ENCODE results near the gene ELF2. TPM values are rescaled to one million over a fixed set of nuclear protein-coding genes. Genes with fewer than 3 reads are reported as not detected.

Gene ELF2
- total and polyA plus RNA-seq, 2 experiments from 2014 or later: 38.2 to 48.8 TPM

GRCh38 chr4:139118365-139118764 is 58.7 kb downstream of the ELF2 start:
- ATAC-seq (no peak), DNase-seq (ENCODE audit: low spot score) (no peak)
- Histone ChIP-seq H3K27ac (ENCODE audit: low read depth) (no peak overlapping the region), H3F3A (replicated peaks; ENCODE audit: low read depth) (no peaks in the 10 kb centered on the region), H3K4me2 (no peak overlapping the region), H3K9me2 (ENCODE audit: insufficient read depth) (no peaks in the 10 kb centered on the region), H2AFZ (no peak overlapping the region), H4K20me1 (replicated peaks; ENCODE audit: insufficient read depth) (no peaks in the 10 kb centered on the region), H3K27me3 (ENCODE audit: insufficient read depth) (no peaks in the 10 kb centered on the region), H3K4me1 (ENCODE audit: insufficient read depth) (no peaks in the 10 kb centered on the region), H3K79me2 (replicated peaks; ENCODE audit: insufficient read depth) (no peaks in the 10 kb centered on the region; the same call in 1 of the 2 replicates), H3K4me3 (no peak overlapping the region), H3K36me3 (ENCODE audit: insufficient read depth) (no peaks in the 10 kb centered on the region; the same call in 1 of the 2 replicates)
- no peak for TF ChIP-seq CTCF (conservative IDR thresholded peaks at IDR 0.05; ENCODE audit: low read depth in 2 of 2)
- TF ChIP-seq REST (IDR thresholded peaks at IDR 0.05; ENCODE audit: unreplicated experiment): no peak
- TF ChIP-seq STAT1 (IDR thresholded peaks at IDR 0.05; ENCODE audit: unreplicated experiment): no peak
- TF ChIP-seq ZNF114 (CRISPR knock-in tag; IDR thresholded peaks at IDR 0.05): no peak
- no peak for TF ChIP-seq JUNB (IDR thresholded peaks at IDR 0.05; ENCODE audit: unreplicated experiment)
- no peak for TF ChIP-seq ZNF462 (CRISPR knock-in tag; IDR thresholded peaks at IDR 0.05)
- no peak for TF ChIP-seq EZH2phosphoT487 (IDR thresholded peaks at IDR 0.05; ENCODE audit: unreplicated experiment)
- TF ChIP-seq ZNF331 (CRISPR knock-in tag; IDR thresholded peaks at IDR 0.05; ENCODE audit: low read depth): no peak
- no peak for TF ChIP-seq POLR2AphosphoS5 (IDR thresholded peaks at IDR 0.05; ENCODE audit: low read depth)
- no peak for TF ChIP-seq ETS1 (IDR thresholded peaks at IDR 0.05)
- no peak for TF ChIP-seq EZH2 (IDR thresholded peaks at IDR 0.05; ENCODE audit: low read depth, unreplicated experiment)
- TF ChIP-seq NANOG (IDR thresholded peaks at IDR 0.05; ENCODE audit: borderline replicate concordance): no peak
- TF ChIP-seq CREB1 (CRISPR knock-in tag; IDR thresholded peaks at IDR 0.05; ENCODE audit: low read depth): no peak
- no peaks in the 10 kb centered on the region for H3K4me1 Mint-ChIP-seq
- H3K27ac Mint-ChIP-seq: no peak overlapping the region
- peaks cover 3% of the 10 kb centered on the region for H3K27me3 Mint-ChIP-seq (ENCODE audit: insufficient read depth, low read depth, poor library complexity)
- peaks cover 12% of the 10 kb centered on the region; the same call in 2 of the 3 replicates for H3K36me3 Mint-ChIP-seq (ENCODE audit: low read depth)
- no peaks in the 10 kb centered on the region for H3K9me3 Mint-ChIP-seq
- no peak overlapping the region for H3K4me3 Mint-ChIP-seq
